CD14-positive monocyte (primary cell): ENCODE results near the gene RIPOR3. TPM values are rescaled to one million over a fixed set of nuclear protein-coding genes. Genes with fewer than 3 reads are reported as not detected.

Experiments
- DNase-seq, 3 donors: peaks; one replicate each; pipeline ENCODE4 v3.0.0-alpha.2; 2011 to 2022
- H2AFZ ChIP-seq: 2 replicates; pipeline ENCODE4 v1.6.0; 2012; ENCODE audit warnings: mild to moderate bottlenecking, low read depth, low read length, inconsistent platforms; ENCODE audit not compliant: insufficient read depth, poor library complexity, severe bottlenecking
- H3K27ac ChIP-seq, 2 donors: 1 replicate in 1 of 2; 2 replicates in 1 of 2; pipeline ENCODE4 v1.5.1; 2012 to 2013; ENCODE audit warnings: low read length in 2 of 2, control low read depth in 1 of 2, inconsistent platforms in 1 of 2, low read depth in 1 of 2, mild to moderate bottlenecking in 1 of 2
- H3K27me3 ChIP-seq, 2 donors: one replicate each; pipeline versions ENCODE4 v1.6.0 to v1.6.1; 2011 to 2013; ENCODE audit warnings: low read length in 2 of 2; ENCODE audit not compliant: control insufficient read depth in 2 of 2, insufficient read depth in 2 of 2
- H3K36me3 ChIP-seq, 2 donors: replicated peaks in 1 of 2; 1 replicate in 1 of 2; 2 replicates in 1 of 2; pipeline versions ENCODE4 v1.5.1 to v1.6.1; 2012 to 2013; ENCODE audit warnings: low read length in 2 of 2, control low read depth in 1 of 2, inconsistent platforms in 1 of 2, mild to moderate bottlenecking in 1 of 2; ENCODE audit not compliant: insufficient read depth in 2 of 2, control insufficient read depth in 1 of 2
- H3K4me1 ChIP-seq, 2 donors: 1 replicate in 1 of 2; 2 replicates in 1 of 2; pipeline versions ENCODE4 v1.5.1 to v1.6.1; 2012 to 2013; ENCODE audit warnings: low read length in 2 of 2, control low read depth in 1 of 2, inconsistent platforms in 1 of 2, mild to moderate bottlenecking in 1 of 2, moderate library complexity in 1 of 2; ENCODE audit not compliant: insufficient read depth in 2 of 2, control insufficient read depth in 1 of 2
- H3K4me2 ChIP-seq: replicated peaks from 2 replicates; pipeline ENCODE3; 2012; ENCODE audit warnings: low read length, moderate library complexity, mild to moderate bottlenecking; ENCODE audit not compliant: poor library complexity, severe bottlenecking; ENCODE audit errors: extremely low read depth
- H3K4me3 ChIP-seq, 3 experiments: fragments of 200-600 bp in 1 of 3; sonication (generic) in 1 of 3; replicated peaks in 1 of 3; 1 replicate in 2 of 3; 2 replicates in 1 of 3; pipeline ENCODE4 v1.5.1; 2011 to 2013; ENCODE audit warnings: low read length in 3 of 3, mild to moderate bottlenecking in 3 of 3, control low read depth in 2 of 3, low read depth in 2 of 3, inconsistent platforms in 1 of 3, moderate library complexity in 1 of 3
- H3K79me2 ChIP-seq: 2 replicates; pipeline ENCODE4 v1.6.0; 2012; ENCODE audit warnings: mild to moderate bottlenecking, control low read depth, inconsistent platforms, low read length, moderate library complexity; ENCODE audit not compliant: insufficient read depth
- H3K9ac ChIP-seq: 2 replicates; pipeline ENCODE4 v1.6.0; 2017; ENCODE audit warnings: low read length, mild to moderate bottlenecking; ENCODE audit not compliant: insufficient read depth, poor library complexity, severe bottlenecking
- H3K9me3 ChIP-seq, 2 donors: replicated peaks in 1 of 2; 1 replicate in 1 of 2; 2 replicates in 1 of 2; pipeline versions ENCODE4 v1.5.1 to v1.6.1; 2012 to 2013; ENCODE audit warnings: low read length in 2 of 2, control low read depth in 1 of 2; ENCODE audit not compliant: control insufficient read depth in 1 of 2, insufficient read depth in 1 of 2
- H4K20me1 ChIP-seq: 2 replicates; pipeline ENCODE4 v1.6.0; 2012; ENCODE audit warnings: mild to moderate bottlenecking, low read length, control low read depth, moderate library complexity; ENCODE audit not compliant: insufficient read depth
- H3K27ac Mint-ChIP-seq, 7 donors: one replicate each; pipeline ENCODE4 v1.8.0; 2020; ENCODE audit warnings: mild to moderate bottlenecking in 7 of 7, mixed read lengths in 7 of 7, moderate library complexity in 6 of 7, inconsistent platforms in 2 of 7
- H3K27me3 Mint-ChIP-seq, 3 donors: one replicate each; pipeline ENCODE4 v1.8.0; 2021 to 2022; ENCODE audit warnings: low read depth in 3 of 3, mild to moderate bottlenecking in 3 of 3, mixed read lengths in 3 of 3, moderate library complexity in 3 of 3, inconsistent platforms in 1 of 3
- H3K36me3 Mint-ChIP-seq, 2 donors: one replicate each; pipeline ENCODE4 v1.8.0; 2020; ENCODE audit warnings: mixed read lengths in 2 of 2, inconsistent platforms in 1 of 2, mild to moderate bottlenecking in 1 of 2
- H3K4me1 Mint-ChIP-seq: one replicate; pipeline ENCODE4 v1.8.0; 2020; ENCODE audit warnings: mild to moderate bottlenecking, mixed read lengths
- H3K4me3 Mint-ChIP-seq, 2 donors: one replicate each; pipeline ENCODE4 v1.8.0; 2020; ENCODE audit warnings: mild to moderate bottlenecking in 2 of 2, mixed read lengths in 2 of 2, moderate library complexity in 1 of 2
- H3K9me3 Mint-ChIP-seq, 7 donors: one replicate each; pipeline ENCODE4 v1.8.0; 2020 to 2022; ENCODE audit warnings: mixed read lengths in 7 of 7, mild to moderate bottlenecking in 6 of 7, moderate library complexity in 6 of 7, inconsistent platforms in 2 of 7
- CTCF ChIP-seq: fragments of 200-600 bp; IDR thresholded peaks from one replicate; pipeline ENCODE4 v1.8.0; 2022; ENCODE audit warnings: antibody characterized with exemption, mild to moderate bottlenecking
- WGBS: methylation state at CpG from one replicate; pipeline ENCODE4 v1.1.5; 2013; ENCODE audit warnings: missing lambda C conversion rate; ENCODE audit not compliant: insufficient coverage; 5-methylcytosine and 5-hydroxymethylcytosine counted together
- intact Hi-C, 2 donors: fragments of 100-400 bp; cut with micrococcal nuclease; formaldehyde crosslinking; loops; one replicate each; pipeline versions ENCODE4 v1.15.0 to v1.15.1; 2023
- polyA plus RNA-seq, 3 donors: library from polyadenylated mRNA; depleted of rRNA in 1 of 3; unstranded in 2 of 3; stranded (reverse) in 1 of 3; fragments of 300-500 nt in 2 of 3; fragments of >200 nt in 1 of 3; fragmentation: Illumina TruSeq in 2 of 3; gene quantifications; 1 replicate in 2 of 3; 2 replicates in 1 of 3; pipeline ENCODE4 v1.2.3, GENCODE V29; 2012 to 2021

The RIPOR3 gene
- polyA plus RNA-seq, 3 donors = not detected

GRCh38 chr20:50545126-50545525 lies 146.2 kb downstream of the RIPOR3 start:
- intact Hi-C loops = loop anchor here in 1 of 2 donors (5.0 kb wide), 1 partner anchor 33 kb away; the partner anchor contains the start of gene PTPN1
- Histone ChIP-seq H3K4me3 (no peak overlapping the region), H3K9me3 (no peaks in the 10 kb centered on the region), H3K79me2 (peaks cover 93% of the 10 kb centered on the region), H3K27ac (peak overlapping the region in 1 of 2 donors; percentile 74), H3K36me3 (peaks cover 3 to 17% of the 10 kb centered on the region in 2 donors), H3K4me1 (peaks cover 60 to 75% of the 10 kb centered on the region in 2 donors), H3K9ac (no peak overlapping the region), H3K27me3 (no peaks in the 10 kb centered on the region), H3K4me2 (no peak overlapping the region), H2AFZ (no peak overlapping the region), H4K20me1 (peaks cover 95% of the 10 kb centered on the region)
- Mint-ChIP-seq H3K9me3 (peaks cover 0 to 2% (median 0%) of the 10 kb centered on the region in 7 donors), H3K36me3 (peaks cover 17 to 20% of the 10 kb centered on the region in 2 donors), H3K4me3 (no peak overlapping the region), H3K27me3 (no peaks in the 10 kb centered on the region), H3K4me1 (peaks cover 72% of the 10 kb centered on the region), H3K27ac (no peak overlapping the region)
- 27% methylated on average over 2 of the region's 5 CpGs for WGBS
- DNase-seq = no peak
- TF ChIP-seq CTCF = no peak

GRCh38 chr20:50543326-50543725 lies 148.0 kb downstream of the RIPOR3 start:
- H2AFZ ChIP-seq = no peak overlapping the region
- DNase-seq = no peak
- no peak overlapping the region for H3K9ac ChIP-seq
- peaks cover 72% of the 10 kb centered on the region for H3K4me1 Mint-ChIP-seq
- H3K79me2 ChIP-seq = peaks cover 95% of the 10 kb centered on the region
- no peak overlapping the region for H3K4me2 ChIP-seq
- TF ChIP-seq CTCF = no peak
- no peaks in the 10 kb centered on the region for H3K27me3 ChIP-seq
- H3K4me3 Mint-ChIP-seq = no peak overlapping the region
- no CpG with 5 or more reads among the region's 5 CpGs for WGBS
- H3K36me3 ChIP-seq = peaks cover under 1 to 1% of the 10 kb centered on the region in 2 donors
- no peaks in the 10 kb centered on the region for H3K9me3 ChIP-seq
- peaks cover 0 to 12% (median 4%) of the 10 kb centered on the region in 7 donors for H3K9me3 Mint-ChIP-seq
- intact Hi-C loops = no loop called here
- no peaks in the 10 kb centered on the region for H3K27me3 Mint-ChIP-seq
- H3K27ac Mint-ChIP-seq = peak overlapping the region in 1 of 7 donors; percentile 38
- H4K20me1 ChIP-seq = peaks cover 97% of the 10 kb centered on the region
- peaks cover 63 to 81% of the 10 kb centered on the region in 2 donors for H3K4me1 ChIP-seq
- no peak overlapping the region for H3K27ac ChIP-seq
- no peak overlapping the region for H3K4me3 ChIP-seq
- H3K36me3 Mint-ChIP-seq = peaks cover 8 to 13% of the 10 kb centered on the region in 2 donors
